H9 (cell line): ENCODE results near the gene TMEM38A. TPM values are rescaled to one million over a fixed set of nuclear protein-coding genes. Genes with fewer than 3 reads are reported as not detected.

Experiments
- DNase-seq: peaks from one replicate; pipeline ENCODE4 v3.0.0-alpha.2; 2017
- H2AFZ ChIP-seq: one replicate; pipeline ENCODE4 v1.6.1; 2013; ENCODE audit warnings: mild to moderate bottlenecking, low read length, control low read depth, moderate library complexity
- H2AK5ac ChIP-seq: 2 replicates; pipeline ENCODE4 v1.6.1; 2013; ENCODE audit warnings: low read length, control low read depth, mixed read lengths; ENCODE audit not compliant: insufficient read length
- H2BK120ac ChIP-seq: one replicate; pipeline ENCODE4 v1.6.1; 2013; ENCODE audit warnings: low read depth, mild to moderate bottlenecking, low read length, control low read depth, inconsistent platforms; ENCODE audit not compliant: poor library complexity, severe bottlenecking
- H2BK12ac ChIP-seq: 2 replicates; pipeline ENCODE4 v1.6.1; 2013; ENCODE audit warnings: low read length, control low read depth, mixed read lengths, low read depth; ENCODE audit not compliant: insufficient read length
- H2BK15ac ChIP-seq: 2 replicates; pipeline ENCODE4 v1.6.1; 2013; ENCODE audit warnings: low read depth, low read length, control low read depth
- H2BK20ac ChIP-seq: one replicate; pipeline ENCODE4 v1.6.1; 2013; ENCODE audit warnings: low read depth, mild to moderate bottlenecking, low read length, control low read depth, inconsistent platforms; ENCODE audit not compliant: poor library complexity, severe bottlenecking
- H2BK5ac ChIP-seq: 2 replicates; pipeline ENCODE4 v1.6.1; 2013; ENCODE audit warnings: low read length, control low read depth, mixed read lengths; ENCODE audit not compliant: insufficient read length
- H3K14ac ChIP-seq: 2 replicates; pipeline ENCODE4 v1.6.1; 2013; ENCODE audit warnings: low read length, control low read depth; ENCODE audit not compliant: insufficient read depth
- H3K18ac ChIP-seq: 2 replicates; pipeline ENCODE4 v1.6.1; 2013; ENCODE audit warnings: low read depth, mild to moderate bottlenecking, mixed read lengths, low read length, control low read depth; ENCODE audit not compliant: insufficient read length
- H3K23ac ChIP-seq: 2 replicates; pipeline ENCODE4 v1.6.1; 2013; ENCODE audit warnings: low read length, control low read depth, mixed read lengths, low read depth; ENCODE audit not compliant: insufficient read length
- H3K23me2 ChIP-seq: 2 replicates; pipeline ENCODE4 v1.6.1; 2013; ENCODE audit warnings: low read depth, mild to moderate bottlenecking, mixed read lengths, low read length, control low read depth; ENCODE audit not compliant: insufficient read length, poor library complexity, severe bottlenecking
- H3K27ac ChIP-seq: 2 replicates; pipeline ENCODE4 v1.5.1; 2013; ENCODE audit warnings: low read length, control low read depth, mixed read lengths, low read depth; ENCODE audit not compliant: insufficient read length
- H3K27me3 ChIP-seq: 2 replicates; pipeline ENCODE4 v1.6.1; 2013; ENCODE audit warnings: low read length, control low read depth, inconsistent platforms; ENCODE audit not compliant: insufficient read depth
- H3K4ac ChIP-seq: 2 replicates; pipeline ENCODE4 v1.6.1; 2013; ENCODE audit warnings: low read depth, mild to moderate bottlenecking, control low read depth, inconsistent platforms, low read length, moderate library complexity
- H3K4me1 ChIP-seq: 2 replicates; pipeline ENCODE4 v1.6.1; 2013; ENCODE audit warnings: low read length, control low read depth, inconsistent platforms; ENCODE audit not compliant: insufficient read depth
- H3K4me2 ChIP-seq: 2 replicates; pipeline ENCODE4 v1.6.1; 2013; ENCODE audit warnings: low read length, control low read depth, mixed read lengths; ENCODE audit not compliant: insufficient read length, insufficient read depth
- H3K56ac ChIP-seq: 2 replicates; pipeline ENCODE4 v1.6.1; 2013; ENCODE audit warnings: low read depth, mild to moderate bottlenecking, mixed read lengths, low read length, control low read depth; ENCODE audit not compliant: insufficient read length
- H3K79me1 ChIP-seq: 2 replicates; pipeline ENCODE4 v1.6.1; 2013; ENCODE audit warnings: low read depth, mild to moderate bottlenecking, moderate library complexity, low read length, control low read depth, inconsistent platforms; ENCODE audit not compliant: insufficient read depth, poor library complexity, severe bottlenecking
- H3K79me2 ChIP-seq: 2 replicates; pipeline ENCODE4 v1.6.1; 2013; ENCODE audit warnings: low read length, control low read depth, inconsistent platforms; ENCODE audit not compliant: insufficient read depth
- H3K9ac ChIP-seq: 2 replicates; pipeline ENCODE4 v1.6.1; 2013; ENCODE audit warnings: low read length, control low read depth, mixed read lengths; ENCODE audit not compliant: insufficient read length; ENCODE audit errors: extremely low read depth
- H3K9me3 ChIP-seq: one replicate; pipeline ENCODE4 v1.6.1; 2013; ENCODE audit warnings: low read depth, low read length, inconsistent platforms; ENCODE audit not compliant: control insufficient read depth
- H3T11ph ChIP-seq: one replicate; pipeline ENCODE4 v1.6.1; 2013; ENCODE audit warnings: mild to moderate bottlenecking, low read length, control low read depth, inconsistent platforms
- H4K20me1 ChIP-seq: one replicate; pipeline ENCODE4 v1.6.1; 2013; ENCODE audit not compliant: control insufficient read depth, insufficient read length, insufficient read depth
- H4K5ac ChIP-seq: 2 replicates; pipeline ENCODE4 v1.6.1; 2013; ENCODE audit warnings: low read depth, mild to moderate bottlenecking, mixed read lengths, low read length, control low read depth; ENCODE audit not compliant: insufficient read length
- H4K8ac ChIP-seq: replicated peaks from 2 replicates; pipeline ENCODE4 v1.6.1; 2013; ENCODE audit warnings: low read length, control low read depth, mixed read lengths, low read depth; ENCODE audit not compliant: insufficient read length
- H4K91ac ChIP-seq: 2 replicates; pipeline ENCODE4 v1.6.1; 2013; ENCODE audit warnings: low read depth, mild to moderate bottlenecking, moderate library complexity, mixed read lengths, low read length, control low read depth; ENCODE audit not compliant: insufficient read length
- H3K27ac Mint-ChIP-seq, 3 experiments: 2 replicates in 2 of 3; 3 replicates in 1 of 3; pipeline ENCODE4 v1.8.0; 2020 to 2021; ENCODE audit warnings: mixed read lengths in 3 of 3, mild to moderate bottlenecking in 1 of 3, moderate library complexity in 1 of 3
- H3K27me3 Mint-ChIP-seq: 2 replicates; pipeline ENCODE4 v1.8.0; 2021; ENCODE audit warnings: low read depth, mild to moderate bottlenecking, moderate library complexity, mixed read lengths
- H3K36me3 Mint-ChIP-seq, 3 experiments: 2 replicates in 2 of 3; 3 replicates in 1 of 3; pipeline ENCODE4 v1.8.0; 2020 to 2021; ENCODE audit warnings: low read depth in 3 of 3, mixed read lengths in 3 of 3; ENCODE audit not compliant: insufficient read depth in 1 of 3
- H3K4me1 Mint-ChIP-seq, 2 experiments: 2 replicates each; pipeline ENCODE4 v1.8.0; 2020; ENCODE audit warnings: mixed read lengths in 2 of 2
- H3K4me3 Mint-ChIP-seq, 2 experiments: 2 replicates in 1 of 2; 3 replicates in 1 of 2; pipeline ENCODE4 v1.8.0; 2020 to 2021; ENCODE audit warnings: mild to moderate bottlenecking in 2 of 2, mixed read lengths in 2 of 2, moderate library complexity in 1 of 2
- H3K9me3 Mint-ChIP-seq, 2 experiments: 2 replicates in 1 of 2; 3 replicates in 1 of 2; pipeline ENCODE4 v1.8.0; 2020; ENCODE audit warnings: mild to moderate bottlenecking in 2 of 2, mixed read lengths in 2 of 2, moderate library complexity in 1 of 2
- WGBS: extraction: QIAGEN DNeasy Blood & Tissue Kit; methylation state at CpG from one replicate; pipeline ENCODE4 v1.1.7; 2013; ENCODE audit warnings: missing lambda C conversion rate, low lambda C conversion rate, mixed read lengths; ENCODE audit not compliant: insufficient read length; ENCODE audit errors: extremely low coverage; 5-methylcytosine and 5-hydroxymethylcytosine counted together
- long read RNA-seq: library from polyadenylated mRNA; unstranded; transcript quantifications from one replicate; pipeline ENCODE4 v2.0.0, GENCODE V29; 2020
- total RNA-seq: library from RNA; stranded (reverse); gene quantifications from 2 replicates; pipeline ENCODE4 v1.2.1, GENCODE V29; 2021
- TF ChIP-seq, protein P1 (sequence below): fragments of 200-600 bp; sonication (generic); conservative IDR thresholded peaks from 3 replicates; pipeline ENCODE4 v1.8.0; 2021; ENCODE audit warnings: antibody characterized with exemption, mild to moderate bottlenecking

TMEM38A gene
- total RNA-seq = 7.4 and 8.3 TPM in 2 replicates
- long read RNA-seq, transcript TMEM38A-202 (3 exons, 798 nt) = major isoform, 15 of 26 reads
- long read RNA-seq, transcript TMEM38A-201 (6 exons, 2,649 nt) = minor isoform, 8 of 26 reads
- long read RNA-seq, partial matches to known transcripts = 1 of 26 reads
- long read RNA-seq, other reads (novel, unspliced or antisense) = 2 of 26 reads

DNA sequence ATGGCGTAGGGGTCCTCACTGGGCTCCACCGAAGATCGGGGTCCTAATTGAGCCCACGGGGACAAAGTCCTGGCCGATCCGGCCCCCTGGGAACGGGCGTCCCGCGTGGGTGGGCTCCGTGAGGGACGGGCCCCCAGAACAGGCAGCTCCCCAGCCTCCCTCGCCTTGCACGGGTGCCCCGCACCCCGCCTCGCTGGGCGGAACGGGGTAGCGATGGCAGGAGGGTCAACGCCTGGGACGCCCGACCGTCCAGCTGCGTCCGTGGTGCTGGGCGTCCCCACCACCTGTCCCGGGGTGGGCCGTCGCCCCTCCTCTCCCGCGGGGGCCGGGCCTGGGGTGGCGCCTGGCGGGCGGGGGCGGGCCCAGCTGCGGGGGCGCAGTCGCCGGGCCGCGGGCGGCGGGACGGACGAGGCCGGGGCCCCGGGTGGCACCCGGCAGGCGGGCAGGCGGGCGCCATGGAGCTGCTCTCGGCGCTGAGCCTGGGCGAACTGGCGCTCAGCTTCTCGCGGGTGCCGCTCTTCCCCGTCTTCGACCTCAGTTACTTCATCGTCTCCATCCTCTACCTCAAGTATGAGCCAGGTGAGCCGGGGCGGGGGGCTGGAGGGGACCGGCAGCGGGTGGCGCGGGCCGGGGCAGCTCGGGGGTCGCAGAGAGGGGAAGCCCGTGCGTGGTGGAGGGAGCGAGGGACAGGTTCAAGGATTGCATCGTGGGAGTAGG, at the start of gene TMEM38A:
TSS of gene TMEM38A (plus strand) at position 377 of the 717 bp plus-strand sequence. CDS start at position 456, 79 bp downstream.
- H2AK5ac ChIP-seq = no peak within 1 kb of the TSS
- no peak within 1 kb of the TSS for H2AFZ ChIP-seq
- peak within 1 kb of the TSS; percentile 82 for H3K9ac ChIP-seq
- no peak within 1 kb of the TSS for H3K23ac ChIP-seq
- H3K14ac ChIP-seq = peak within 1 kb of the TSS; percentile 60
- no peak within 1 kb of the TSS for H2BK120ac ChIP-seq
- Mint-ChIP-seq H3K4me3 (peak within 1 kb of the TSS; percentile 98 to 99), H3K9me3 (no peaks in the 10 kb centered on the region), H3K4me1 (peaks cover 10 to 14% of the 10 kb centered on the region in 2 experiments), H3K27me3 (peaks cover 12% of the 10 kb centered on the region), H3K36me3 (peaks cover 17 to 28% (median 25%) of the 10 kb centered on the region in 3 experiments), H3K27ac (peak within 1 kb of the TSS; percentile 99 to 100 (median 100))
- H3K18ac ChIP-seq = peak within 1 kb of the TSS; percentile 2
- no peak within 1 kb of the TSS for H3K27ac ChIP-seq
- no peak within 1 kb of the TSS for H4K91ac ChIP-seq
- no peak within 1 kb of the TSS for H4K8ac ChIP-seq
- H3K9me3 ChIP-seq = no peaks in the 10 kb centered on the region
- H2BK5ac ChIP-seq = no peak within 1 kb of the TSS
- H3K4me1 ChIP-seq = no peaks in the 10 kb centered on the region
- no peak within 1 kb of the TSS for H3T11ph ChIP-seq
- no peak within 1 kb of the TSS for H3K4ac ChIP-seq
- WGBS = no CpG with 5 or more reads among the region's 76 CpGs
- H3K23me2 ChIP-seq = peaks cover 5% of the 10 kb centered on the region
- no peak within 1 kb of the TSS for H4K5ac ChIP-seq
- TF ChIP-seq, protein P1, sequence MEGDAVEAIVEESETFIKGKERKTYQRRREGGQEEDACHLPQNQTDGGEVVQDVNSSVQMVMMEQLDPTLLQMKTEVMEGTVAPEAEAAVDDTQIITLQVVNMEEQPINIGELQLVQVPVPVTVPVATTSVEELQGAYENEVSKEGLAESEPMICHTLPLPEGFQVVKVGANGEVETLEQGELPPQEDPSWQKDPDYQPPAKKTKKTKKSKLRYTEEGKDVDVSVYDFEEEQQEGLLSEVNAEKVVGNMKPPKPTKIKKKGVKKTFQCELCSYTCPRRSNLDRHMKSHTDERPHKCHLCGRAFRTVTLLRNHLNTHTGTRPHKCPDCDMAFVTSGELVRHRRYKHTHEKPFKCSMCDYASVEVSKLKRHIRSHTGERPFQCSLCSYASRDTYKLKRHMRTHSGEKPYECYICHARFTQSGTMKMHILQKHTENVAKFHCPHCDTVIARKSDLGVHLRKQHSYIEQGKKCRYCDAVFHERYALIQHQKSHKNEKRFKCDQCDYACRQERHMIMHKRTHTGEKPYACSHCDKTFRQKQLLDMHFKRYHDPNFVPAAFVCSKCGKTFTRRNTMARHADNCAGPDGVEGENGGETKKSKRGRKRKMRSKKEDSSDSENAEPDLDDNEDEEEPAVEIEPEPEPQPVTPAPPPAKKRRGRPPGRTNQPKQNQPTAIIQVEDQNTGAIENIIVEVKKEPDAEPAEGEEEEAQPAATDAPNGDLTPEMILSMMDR = no peak
- no peak within 1 kb of the TSS for H2BK20ac ChIP-seq
- peaks cover 10% of the 10 kb centered on the region for H3K79me1 ChIP-seq
- H2BK15ac ChIP-seq = no peak within 1 kb of the TSS
- H3K79me2 ChIP-seq = peaks cover 8% of the 10 kb centered on the region; the same call in 1 of the 2 replicates
- peak within 1 kb of the TSS; percentile 92 for H3K4me2 ChIP-seq
- no peaks in the 10 kb centered on the region for H4K20me1 ChIP-seq
- H3K27me3 ChIP-seq = no peaks in the 10 kb centered on the region
- no peak within 1 kb of the TSS for H3K56ac ChIP-seq
- no peak within 1 kb of the TSS for H2BK12ac ChIP-seq
- DNase-seq = peak; percentile 47
